HL-60 (cell line): ENCODE results near the gene JPH3.

ENCODE experiments used
- DNase-seq, 2 experiments: peaks; one replicate each; pipeline ENCODE4 v3.0.0-alpha.2; 2010 to 2020; ENCODE audit warnings: low read depth in 1 of 2, low spot score in 1 of 2
- H3K27ac ChIP-seq: fragments of 250-450 bp; sonication (Bioruptor Pico); replicated peaks from 2 replicates; pipeline ENCODE4 v1.5.1; 2020; ENCODE audit warnings: mild to moderate bottlenecking, moderate library complexity
- H3K27me3 ChIP-seq: fragments of 250-450 bp; sonication (Bioruptor Pico); 2 replicates; pipeline ENCODE4 v1.5.1; 2021; ENCODE audit warnings: mild to moderate bottlenecking, moderate library complexity; ENCODE audit not compliant: insufficient read depth, poor library complexity, severe bottlenecking
- H3K4me3 ChIP-seq: replicated peaks from 2 replicates; pipeline ENCODE4 v1.5.1; 2011; ENCODE audit warnings: mild to moderate bottlenecking, control low read depth, low read length; ENCODE audit not compliant: insufficient read depth
- GABPA ChIP-seq: IDR thresholded peaks from 2 replicates; pipeline ENCODE4 v1.6.1; 2012; ENCODE audit warnings: low read depth
- POLR2AphosphoS5 ChIP-seq: IDR thresholded peaks from 2 replicates; pipeline ENCODE4 v1.6.1; 2012; ENCODE audit warnings: low read depth
- SPI1 ChIP-seq: IDR thresholded peaks from 2 replicates; pipeline ENCODE4 v1.6.1; 2012; ENCODE audit warnings: low read depth, mild to moderate bottlenecking, borderline replicate concordance
- TF ChIP-seq, protein P1 (sequence below): IDR thresholded peaks from 2 replicates; pipeline ENCODE4 v1.6.1; 2012; ENCODE audit warnings: low read depth; ENCODE audit not compliant: insufficient replicate concordance
- TF ChIP-seq, protein P2 (sequence below): IDR thresholded peaks from one replicate; pipeline ENCODE4 v1.5.1; 2011; ENCODE audit warnings: low read length, control low read depth, inconsistent platforms; ENCODE audit not compliant: insufficient read depth

JPH3 gene

GRCh38 chr16:87616556-87616955, 14.2 kb downstream of the JPH3 start:
- H3K4me3 ChIP-seq = no peak overlapping the region
- DNase-seq = no peak
- TF ChIP-seq SPI1 = no peak
- no peak for TF ChIP-seq GABPA
- TF ChIP-seq, protein P1, sequence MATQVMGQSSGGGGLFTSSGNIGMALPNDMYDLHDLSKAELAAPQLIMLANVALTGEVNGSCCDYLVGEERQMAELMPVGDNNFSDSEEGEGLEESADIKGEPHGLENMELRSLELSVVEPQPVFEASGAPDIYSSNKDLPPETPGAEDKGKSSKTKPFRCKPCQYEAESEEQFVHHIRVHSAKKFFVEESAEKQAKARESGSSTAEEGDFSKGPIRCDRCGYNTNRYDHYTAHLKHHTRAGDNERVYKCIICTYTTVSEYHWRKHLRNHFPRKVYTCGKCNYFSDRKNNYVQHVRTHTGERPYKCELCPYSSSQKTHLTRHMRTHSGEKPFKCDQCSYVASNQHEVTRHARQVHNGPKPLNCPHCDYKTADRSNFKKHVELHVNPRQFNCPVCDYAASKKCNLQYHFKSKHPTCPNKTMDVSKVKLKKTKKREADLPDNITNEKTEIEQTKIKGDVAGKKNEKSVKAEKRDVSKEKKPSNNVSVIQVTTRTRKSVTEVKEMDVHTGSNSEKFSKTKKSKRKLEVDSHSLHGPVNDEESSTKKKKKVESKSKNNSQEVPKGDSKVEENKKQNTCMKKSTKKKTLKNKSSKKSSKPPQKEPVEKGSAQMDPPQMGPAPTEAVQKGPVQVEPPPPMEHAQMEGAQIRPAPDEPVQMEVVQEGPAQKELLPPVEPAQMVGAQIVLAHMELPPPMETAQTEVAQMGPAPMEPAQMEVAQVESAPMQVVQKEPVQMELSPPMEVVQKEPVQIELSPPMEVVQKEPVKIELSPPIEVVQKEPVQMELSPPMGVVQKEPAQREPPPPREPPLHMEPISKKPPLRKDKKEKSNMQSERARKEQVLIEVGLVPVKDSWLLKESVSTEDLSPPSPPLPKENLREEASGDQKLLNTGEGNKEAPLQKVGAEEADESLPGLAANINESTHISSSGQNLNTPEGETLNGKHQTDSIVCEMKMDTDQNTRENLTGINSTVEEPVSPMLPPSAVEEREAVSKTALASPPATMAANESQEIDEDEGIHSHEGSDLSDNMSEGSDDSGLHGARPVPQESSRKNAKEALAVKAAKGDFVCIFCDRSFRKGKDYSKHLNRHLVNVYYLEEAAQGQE = no peak
- TF ChIP-seq, protein P2, sequence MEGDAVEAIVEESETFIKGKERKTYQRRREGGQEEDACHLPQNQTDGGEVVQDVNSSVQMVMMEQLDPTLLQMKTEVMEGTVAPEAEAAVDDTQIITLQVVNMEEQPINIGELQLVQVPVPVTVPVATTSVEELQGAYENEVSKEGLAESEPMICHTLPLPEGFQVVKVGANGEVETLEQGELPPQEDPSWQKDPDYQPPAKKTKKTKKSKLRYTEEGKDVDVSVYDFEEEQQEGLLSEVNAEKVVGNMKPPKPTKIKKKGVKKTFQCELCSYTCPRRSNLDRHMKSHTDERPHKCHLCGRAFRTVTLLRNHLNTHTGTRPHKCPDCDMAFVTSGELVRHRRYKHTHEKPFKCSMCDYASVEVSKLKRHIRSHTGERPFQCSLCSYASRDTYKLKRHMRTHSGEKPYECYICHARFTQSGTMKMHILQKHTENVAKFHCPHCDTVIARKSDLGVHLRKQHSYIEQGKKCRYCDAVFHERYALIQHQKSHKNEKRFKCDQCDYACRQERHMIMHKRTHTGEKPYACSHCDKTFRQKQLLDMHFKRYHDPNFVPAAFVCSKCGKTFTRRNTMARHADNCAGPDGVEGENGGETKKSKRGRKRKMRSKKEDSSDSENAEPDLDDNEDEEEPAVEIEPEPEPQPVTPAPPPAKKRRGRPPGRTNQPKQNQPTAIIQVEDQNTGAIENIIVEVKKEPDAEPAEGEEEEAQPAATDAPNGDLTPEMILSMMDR = no peak
- no peak for TF ChIP-seq POLR2AphosphoS5
- no peak overlapping the region for H3K27ac ChIP-seq
- H3K27me3 ChIP-seq = no peaks in the 10 kb centered on the region

DNA sequence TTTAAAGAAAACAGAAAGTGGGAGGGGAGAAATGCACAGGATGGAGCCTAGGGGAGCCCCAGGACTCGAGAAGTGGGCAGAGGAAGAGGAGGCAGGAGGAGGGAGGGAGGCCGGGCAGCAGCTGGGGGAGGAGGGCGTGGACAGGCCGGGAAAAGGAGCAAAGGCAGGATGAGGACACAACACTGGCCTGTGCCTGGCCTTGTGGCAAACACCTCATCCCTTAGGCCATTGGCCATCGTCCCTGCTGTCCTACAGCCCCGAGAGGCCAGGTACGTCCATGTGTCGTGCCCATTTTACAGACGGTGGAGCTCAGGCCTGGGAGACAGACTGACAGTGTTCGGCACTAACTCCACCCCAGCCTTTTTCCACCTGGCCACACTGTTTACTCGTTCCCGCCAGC, 15.9 kb downstream of the JPH3 start:
- Histone ChIP-seq H3K4me3 (no peak overlapping the region), H3K27me3 (no peaks in the 10 kb centered on the region), H3K27ac (no peak overlapping the region)
- no peak for TF ChIP-seq GABPA
- TF ChIP-seq, protein P1 = no peak
- TF ChIP-seq POLR2AphosphoS5 = no peak
- TF ChIP-seq, protein P2 = no peak
- no peak for TF ChIP-seq SPI1
- no peak for DNase-seq

GRCh38 chr16:87619360-87620200, 17.3 kb downstream of the JPH3 start:
- Histone ChIP-seq H3K27me3 (no peaks in the 10 kb centered on the region), H3K27ac (no peak overlapping the region), H3K4me3 (no peak overlapping the region)
- no peak for DNase-seq
- no peak for TF ChIP-seq GABPA
- TF ChIP-seq SPI1 = no peak
- TF ChIP-seq, protein P1 = no peak
- TF ChIP-seq, protein P2 = no peak
- no peak for TF ChIP-seq POLR2AphosphoS5
